DND-41 (cell line): ENCODE results near the gene C1orf105.

ENCODE experiments used
- ATAC-seq: fragments of 200-7000 bp; cut with Tn5 transposase; 3 replicates; pipeline ENCODE4 v1.9.1; 2021; ENCODE audit warnings: low read depth; ENCODE audit not compliant: insufficient read depth
- DNase-seq: peaks from one replicate; pipeline ENCODE4 v3.0.0-alpha.2; 2020
- H2AFZ ChIP-seq: 2 replicates; pipeline ENCODE4 v1.6.0; 2012; ENCODE audit warnings: low read depth, low read length
- H3K27ac ChIP-seq: 2 replicates; pipeline ENCODE4 v1.5.1; 2012; ENCODE audit warnings: low read length, inconsistent platforms
- H3K27me3 ChIP-seq: fragments of 200-600 bp; sonication (generic); 2 replicates; pipeline ENCODE4 v1.6.0; 2012; ENCODE audit warnings: low read length, mild to moderate bottlenecking, inconsistent platforms; ENCODE audit not compliant: insufficient read depth, poor library complexity
- H3K36me3 ChIP-seq: 2 replicates; pipeline ENCODE4 v1.5.1; 2012; ENCODE audit warnings: low read length, inconsistent platforms; ENCODE audit not compliant: insufficient read depth
- H3K4me1 ChIP-seq: 2 replicates; pipeline ENCODE4 v1.5.1; 2012; ENCODE audit warnings: mild to moderate bottlenecking, low read length; ENCODE audit not compliant: insufficient read depth
- H3K4me2 ChIP-seq: 2 replicates; pipeline ENCODE4 v1.6.0; 2012; ENCODE audit warnings: mild to moderate bottlenecking, moderate library complexity, low read length, inconsistent platforms; ENCODE audit not compliant: insufficient read depth
- H3K4me3 ChIP-seq, 2 experiments: fragments of 200-600 bp in 1 of 2; shearing (Covaris generic) in 1 of 2; 2 replicates each; pipeline ENCODE4 v1.5.1; 2012 to 2016; ENCODE audit warnings: inconsistent platforms in 2 of 2, low read length in 2 of 2, mild to moderate bottlenecking in 2 of 2, low read depth in 1 of 2, moderate library complexity in 1 of 2
- H3K79me2 ChIP-seq: 2 replicates; pipeline ENCODE4 v1.6.0; 2012; ENCODE audit warnings: low read length, inconsistent platforms; ENCODE audit not compliant: insufficient read depth
- H3K9ac ChIP-seq: 2 replicates; pipeline ENCODE4 v1.6.0; 2012; ENCODE audit warnings: low read depth, mild to moderate bottlenecking, inconsistent platforms, low read length, moderate library complexity
- H3K9me3 ChIP-seq: 2 replicates; pipeline ENCODE4 v1.5.1; 2012; ENCODE audit warnings: low read length, moderate library complexity, mild to moderate bottlenecking, inconsistent platforms; ENCODE audit not compliant: insufficient read depth, severe bottlenecking
- H4K20me1 ChIP-seq: 2 replicates; pipeline ENCODE4 v1.6.0; 2012; ENCODE audit warnings: low read length; ENCODE audit not compliant: insufficient read depth
- CTCF ChIP-seq: IDR thresholded peaks from 2 replicates; pipeline ENCODE4 v1.5.1; 2012; ENCODE audit warnings: borderline replicate concordance, low read length, moderate library complexity, mild to moderate bottlenecking; ENCODE audit not compliant: poor library complexity, severe bottlenecking; ENCODE audit errors: extremely low read depth
- EZH2 ChIP-seq: IDR thresholded peaks from 3 replicates; pipeline ENCODE4 v1.6.1; 2012; ENCODE audit warnings: borderline replicate concordance, low read depth, mild to moderate bottlenecking, moderate library complexity, low read length, inconsistent platforms; ENCODE audit not compliant: severe bottlenecking

Gene C1orf105

GRCh38 chr1:172482044-172482443, 61.6 kb downstream of the C1orf105 start:
- no peak for TF ChIP-seq EZH2
- no peak for TF ChIP-seq CTCF

GRCh38 chr1:172483448-172483847, 63.0 kb downstream of the C1orf105 start:
- Histone ChIP-seq H3K4me1 (peaks cover 28% of the 10 kb centered on the region), H3K36me3 (no peaks in the 10 kb centered on the region), H3K9me3 (no peaks in the 10 kb centered on the region), H3K4me2 (no peak overlapping the region), H3K79me2 (no peaks in the 10 kb centered on the region), H3K27ac (no peak overlapping the region), H3K27me3 (peaks cover 5% of the 10 kb centered on the region), H2AFZ (no peak overlapping the region), H4K20me1 (no peaks in the 10 kb centered on the region), H3K9ac (no peak overlapping the region), H3K4me3 (no peak overlapping the region)
- ATAC-seq (no peak), DNase-seq (no peak)
- TF ChIP-seq EZH2 (no peak), CTCF (no peak)

More at GRCh38 chr1:172482044-172482443, 61.6 kb downstream of the C1orf105 start:
- H3K79me2 ChIP-seq, result no peaks in the 10 kb centered on the region
- H2AFZ ChIP-seq, result no peak overlapping the region
- no peak overlapping the region for H3K4me3 ChIP-seq
- H3K36me3 ChIP-seq, result no peaks in the 10 kb centered on the region
- ATAC-seq (no peak), DNase-seq (no peak)
- H3K9me3 ChIP-seq, result no peaks in the 10 kb centered on the region
- no peak overlapping the region for H3K4me2 ChIP-seq
- H3K27ac ChIP-seq, result no peak overlapping the region
- no peaks in the 10 kb centered on the region for H4K20me1 ChIP-seq
- no peak overlapping the region for H3K9ac ChIP-seq
- no peaks in the 10 kb centered on the region for H3K27me3 ChIP-seq
- peaks cover 15% of the 10 kb centered on the region for H3K4me1 ChIP-seq

- no peaks in the 10 kb centered on the region for H4K20me1 ChIP-seq
- TF ChIP-seq CTCF (no peak), EZH2 (no peak)
- H3K36me3 ChIP-seq, result no peaks in the 10 kb centered on the region
- no peak overlapping the region for H3K9ac ChIP-seq
- H3K9me3 ChIP-seq, result no peaks in the 10 kb centered on the region
- H3K4me2 ChIP-seq, result no peak overlapping the region
- ATAC-seq (no peak), DNase-seq (no peak)
- peaks cover 5% of the 10 kb centered on the region for H3K27me3 ChIP-seq
- peaks cover 28% of the 10 kb centered on the region for H3K4me1 ChIP-seq
- H3K79me2 ChIP-seq, result no peaks in the 10 kb centered on the region
- no peak overlapping the region for H3K4me3 ChIP-seq
- no peak overlapping the region for H3K27ac ChIP-seq
- H2AFZ ChIP-seq, result no peak overlapping the region
Observed at GRCh38 chr1:172484252-172484651, 63.8 kb downstream of the C1orf105 start.

- Histone ChIP-seq H3K4me1 (peaks cover 19% of the 10 kb centered on the region), H2AFZ (no peak overlapping the region), H3K36me3 (no peaks in the 10 kb centered on the region), H3K4me2 (no peak overlapping the region), H3K79me2 (no peaks in the 10 kb centered on the region), H4K20me1 (no peaks in the 10 kb centered on the region), H3K27ac (no peak overlapping the region), H3K9me3 (no peaks in the 10 kb centered on the region), H3K9ac (no peak overlapping the region), H3K27me3 (peaks cover 5% of the 10 kb centered on the region), H3K4me3 (no peak overlapping the region)
- ATAC-seq (no peak), DNase-seq (no peak)
- no peak for TF ChIP-seq CTCF
- no peak for TF ChIP-seq EZH2
Observed at GRCh38 chr1:172485626-172486025, 65.1 kb downstream of the C1orf105 start.
